ENCODE measurements around the gene GATA5.

DNA sequence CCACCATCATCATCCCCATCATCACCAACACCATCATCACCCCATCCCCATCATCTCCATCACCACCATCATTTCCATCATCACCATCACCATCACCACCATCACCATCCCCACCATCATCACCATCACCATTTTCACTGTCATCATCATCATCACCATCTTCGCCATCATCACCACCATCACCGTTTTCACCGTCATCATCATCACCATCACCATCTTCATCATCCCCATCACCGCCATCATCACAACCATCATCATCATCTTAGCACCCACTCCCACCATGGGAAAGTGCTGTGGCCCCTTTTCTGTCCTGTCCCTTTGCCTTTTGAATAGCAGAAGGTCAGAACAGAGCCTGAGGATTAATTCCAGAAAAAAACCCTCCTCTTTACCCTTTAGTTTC, 28.5 kb upstream of the GATA5 start:
- no peak for TF ChIP-seq EZH2 (IDR thresholded peaks at IDR 0.05)
- TF ChIP-seq RAD21 (IDR thresholded peaks at IDR 0.05; ENCODE audit: low read depth), result no peak
- TF ChIP-seq, protein P1, sequence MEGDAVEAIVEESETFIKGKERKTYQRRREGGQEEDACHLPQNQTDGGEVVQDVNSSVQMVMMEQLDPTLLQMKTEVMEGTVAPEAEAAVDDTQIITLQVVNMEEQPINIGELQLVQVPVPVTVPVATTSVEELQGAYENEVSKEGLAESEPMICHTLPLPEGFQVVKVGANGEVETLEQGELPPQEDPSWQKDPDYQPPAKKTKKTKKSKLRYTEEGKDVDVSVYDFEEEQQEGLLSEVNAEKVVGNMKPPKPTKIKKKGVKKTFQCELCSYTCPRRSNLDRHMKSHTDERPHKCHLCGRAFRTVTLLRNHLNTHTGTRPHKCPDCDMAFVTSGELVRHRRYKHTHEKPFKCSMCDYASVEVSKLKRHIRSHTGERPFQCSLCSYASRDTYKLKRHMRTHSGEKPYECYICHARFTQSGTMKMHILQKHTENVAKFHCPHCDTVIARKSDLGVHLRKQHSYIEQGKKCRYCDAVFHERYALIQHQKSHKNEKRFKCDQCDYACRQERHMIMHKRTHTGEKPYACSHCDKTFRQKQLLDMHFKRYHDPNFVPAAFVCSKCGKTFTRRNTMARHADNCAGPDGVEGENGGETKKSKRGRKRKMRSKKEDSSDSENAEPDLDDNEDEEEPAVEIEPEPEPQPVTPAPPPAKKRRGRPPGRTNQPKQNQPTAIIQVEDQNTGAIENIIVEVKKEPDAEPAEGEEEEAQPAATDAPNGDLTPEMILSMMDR (IDR thresholded peaks at IDR 0.05 in 2 of 3, conservative IDR thresholded peaks at IDR 0.05 in 1 of 3; ENCODE audit: borderline replicate concordance in 1 of 3, insufficient read depth in 1 of 3, low read depth in 2 of 3, low read length in 2 of 3), result no peak
- no peak for TF ChIP-seq SP1 (IDR thresholded peaks at IDR 0.05; ENCODE audit: low read depth)
- TF ChIP-seq POLR2A (IDR thresholded peaks at IDR 0.05; ENCODE audit: borderline replicate concordance, extremely low read depth, insufficient read depth, insufficient read length), result no peak
- TF ChIP-seq, protein P2, sequence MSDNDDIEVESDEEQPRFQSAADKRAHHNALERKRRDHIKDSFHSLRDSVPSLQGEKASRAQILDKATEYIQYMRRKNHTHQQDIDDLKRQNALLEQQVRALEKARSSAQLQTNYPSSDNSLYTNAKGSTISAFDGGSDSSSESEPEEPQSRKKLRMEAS (IDR thresholded peaks at IDR 0.05), result no peak
- no peak for TF ChIP-seq TCF7L2 (IDR thresholded peaks at IDR 0.05; ENCODE audit: borderline replicate concordance, extremely low read depth, insufficient read depth, insufficient read length)
- TF ChIP-seq, protein P3, sequence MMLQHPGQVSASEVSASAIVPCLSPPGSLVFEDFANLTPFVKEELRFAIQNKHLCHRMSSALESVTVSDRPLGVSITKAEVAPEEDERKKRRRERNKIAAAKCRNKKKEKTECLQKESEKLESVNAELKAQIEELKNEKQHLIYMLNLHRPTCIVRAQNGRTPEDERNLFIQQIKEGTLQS (IDR thresholded peaks at IDR 0.05), result no peak
- no peak for TF ChIP-seq FOSL1 (IDR thresholded peaks at IDR 0.05; ENCODE audit: low read depth)
